GM19468 (cell line): ENCODE measurements around the gene APBB2.

ENCODE experiments used
- ATAC-seq: cut with Tn5 transposase; IDR thresholded peaks from one replicate; pipeline ENCODE4 v1.9.1; 2021; ENCODE audit warnings: mild to moderate bottlenecking, moderate library complexity, moderate number of reproducible peaks; ENCODE audit not compliant: unreplicated experiment; ENCODE audit errors: extremely low read depth

APBB2 gene

GRCh38 chr4:41216294-41217019 is 2.1 kb upstream of the APBB2 start:
- no peak for ATAC-seq

GRCh38 chr4:41215969-41216293 is 1.6 kb upstream of the APBB2 start:
- ATAC-seq, result no peak

DNA sequence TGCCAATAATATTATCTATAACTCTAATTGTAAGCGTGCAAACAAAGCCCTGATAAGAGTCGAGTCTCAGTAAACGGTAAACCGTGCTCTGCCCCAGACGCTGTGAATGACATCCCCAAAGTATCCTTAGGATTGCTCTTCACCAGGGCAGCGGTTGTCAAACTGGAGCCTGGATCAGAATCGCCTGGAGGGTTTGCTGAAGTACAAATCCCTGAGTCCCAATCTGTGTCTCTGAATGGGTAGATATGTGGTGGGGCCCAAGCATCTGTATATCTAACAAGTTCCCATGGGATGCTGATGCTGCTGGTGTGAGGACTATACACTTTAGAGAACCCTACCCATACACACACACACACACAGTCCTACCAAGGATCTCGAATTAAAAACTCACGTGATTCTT is 813 bp upstream of the APBB2 start:
- ATAC-seq, result no peak

GRCh38 chr4:41214825-41215146 is 444 bp upstream of the APBB2 start:
- no peak for ATAC-seq

DNA sequence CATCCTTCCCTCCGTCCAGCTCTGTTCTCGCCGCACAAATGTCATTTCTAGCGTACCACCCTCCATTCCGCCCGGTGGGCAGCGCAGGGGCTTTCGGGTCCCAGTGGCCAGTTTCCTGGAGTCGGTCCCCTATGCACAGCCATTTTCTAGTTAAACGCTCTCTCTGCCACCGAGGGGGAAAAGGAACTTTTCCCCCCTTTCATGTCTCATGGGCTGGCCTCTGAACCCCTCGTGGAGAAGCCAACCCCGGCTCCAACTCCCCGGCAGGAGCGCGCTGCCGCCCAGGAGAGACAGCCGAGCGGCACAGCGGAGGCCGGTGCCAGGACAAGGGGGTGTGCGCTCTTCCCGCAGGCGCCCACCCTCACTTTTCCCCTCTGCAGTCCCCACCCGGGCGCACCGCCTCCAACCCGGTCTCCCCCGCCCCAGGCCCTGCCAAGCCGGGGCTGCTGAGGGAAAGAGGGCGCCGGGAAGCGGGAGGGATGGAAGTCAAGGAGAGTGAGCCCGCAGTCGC is 662 bp downstream of the APBB2 start:
- ATAC-seq, result no peak

DNA sequence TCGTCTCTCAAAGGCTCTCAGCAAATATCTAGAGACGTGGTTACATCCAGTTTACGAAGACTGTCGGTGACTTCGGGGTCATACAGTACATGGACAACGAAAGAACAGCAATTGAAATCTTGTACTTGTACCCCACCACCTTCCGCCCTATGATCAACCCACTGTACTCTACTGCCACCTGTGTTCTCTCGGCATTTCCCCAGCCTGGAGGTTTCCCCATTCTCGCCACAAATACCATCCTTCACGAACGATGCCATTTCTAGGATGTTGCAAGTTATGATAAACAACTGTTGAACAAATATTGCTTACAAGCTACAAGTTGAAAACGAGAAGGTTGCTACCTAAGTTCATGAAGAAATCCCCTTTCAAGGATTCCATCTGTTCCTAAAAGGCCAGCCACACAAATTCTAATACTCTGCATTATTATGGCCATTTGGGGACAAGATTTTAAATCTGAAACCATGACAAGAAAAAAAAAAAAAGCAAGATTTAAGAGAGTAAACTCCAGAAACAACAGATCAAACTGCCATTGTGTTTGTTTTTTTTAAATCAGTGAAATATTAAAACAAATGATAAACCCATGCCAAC is 1.6 kb downstream of the APBB2 start:
- ATAC-seq, result no peak

DNA sequence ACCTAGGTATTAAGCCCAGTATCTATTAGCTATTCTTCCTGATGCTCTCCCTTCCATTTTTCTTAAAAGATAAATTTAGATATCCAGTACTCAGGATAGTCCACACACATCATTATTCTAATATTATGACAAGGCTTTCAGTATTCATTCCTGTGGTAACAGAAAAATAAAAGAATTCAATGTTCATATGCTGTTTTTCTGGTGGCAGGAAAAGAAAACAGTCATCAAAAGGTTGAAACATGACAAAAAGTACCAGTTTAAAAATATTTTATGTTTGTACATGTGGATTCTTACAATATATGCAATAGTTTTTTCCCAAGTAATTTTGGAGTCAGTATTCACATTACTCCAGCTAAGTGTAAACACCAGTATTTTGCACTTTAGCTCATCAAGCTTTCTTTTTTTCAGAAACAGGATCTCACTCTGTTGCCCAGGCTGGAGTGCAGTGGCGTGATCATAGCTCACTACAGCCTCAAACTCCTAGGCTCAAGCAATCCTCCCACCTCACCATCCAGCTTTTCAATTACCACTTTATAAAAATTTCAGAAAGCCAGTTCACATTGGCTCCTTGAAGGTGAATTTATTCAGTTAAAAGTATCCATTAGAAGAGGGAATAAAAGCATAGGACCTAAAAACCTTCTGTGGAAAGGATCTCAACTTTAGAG is 2.3 kb downstream of the APBB2 start:
- no peak for ATAC-seq

DNA sequence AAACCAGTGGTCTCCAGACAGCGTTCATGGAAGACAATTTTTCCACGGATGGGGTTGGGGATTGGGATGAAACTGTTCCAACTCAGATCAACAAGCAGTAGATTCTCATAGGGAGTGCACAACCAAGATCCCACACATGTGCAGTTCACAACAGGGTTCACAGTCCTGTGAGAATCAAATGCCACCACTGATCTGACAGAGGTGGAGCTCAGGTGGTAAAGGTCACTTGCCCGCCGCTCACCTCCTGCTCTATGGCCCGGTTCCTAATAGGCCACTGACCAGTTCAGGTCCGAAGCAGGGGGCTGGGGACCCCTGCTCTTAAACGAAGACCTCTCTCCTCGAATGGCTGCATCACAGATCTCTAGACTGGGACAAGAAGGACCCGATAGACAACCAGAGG is 4.4 kb downstream of the APBB2 start:
- no peak for ATAC-seq

- no peak for ATAC-seq
These were observed 5.2 kb downstream of the APBB2 start for GRCh38 chr4:41209187-41209586.

- no peak for ATAC-seq
These were observed 7.0 kb downstream of the APBB2 start for GRCh38 chr4:41207291-41207831.

DNA sequence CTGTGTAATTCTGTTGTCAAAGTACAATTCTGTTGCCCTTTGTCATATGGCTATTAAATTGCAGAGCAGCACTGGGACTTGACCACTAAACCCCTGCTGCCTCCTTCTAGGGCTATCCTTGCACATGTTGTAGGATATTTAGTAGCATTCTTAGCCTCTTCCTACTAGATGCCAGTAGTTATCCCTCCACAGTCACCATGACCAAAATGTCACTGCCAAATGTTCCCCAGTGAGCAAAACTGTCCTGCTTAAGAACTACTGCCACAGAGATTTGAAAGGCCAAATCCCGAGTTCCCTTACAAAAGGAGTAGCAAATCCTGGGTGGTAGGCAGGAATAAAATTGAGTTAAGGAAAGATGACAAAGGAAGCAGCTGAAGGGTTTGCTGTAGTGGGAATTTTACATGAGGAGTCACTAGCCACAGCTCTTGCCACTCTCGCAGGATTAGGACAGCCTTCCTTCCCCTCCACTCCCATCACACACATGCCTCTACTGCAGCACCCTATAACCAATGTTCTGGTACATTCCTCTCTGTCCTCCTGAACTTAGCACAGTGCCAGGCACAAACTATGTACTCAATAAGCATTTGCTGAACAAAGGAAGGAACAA is 8.4 kb downstream of the APBB2 start:
- ATAC-seq, result no peak

- no peak for ATAC-seq
These were observed 9.2 kb downstream of the APBB2 start for GRCh38 chr4:41205130-41205529.

DNA sequence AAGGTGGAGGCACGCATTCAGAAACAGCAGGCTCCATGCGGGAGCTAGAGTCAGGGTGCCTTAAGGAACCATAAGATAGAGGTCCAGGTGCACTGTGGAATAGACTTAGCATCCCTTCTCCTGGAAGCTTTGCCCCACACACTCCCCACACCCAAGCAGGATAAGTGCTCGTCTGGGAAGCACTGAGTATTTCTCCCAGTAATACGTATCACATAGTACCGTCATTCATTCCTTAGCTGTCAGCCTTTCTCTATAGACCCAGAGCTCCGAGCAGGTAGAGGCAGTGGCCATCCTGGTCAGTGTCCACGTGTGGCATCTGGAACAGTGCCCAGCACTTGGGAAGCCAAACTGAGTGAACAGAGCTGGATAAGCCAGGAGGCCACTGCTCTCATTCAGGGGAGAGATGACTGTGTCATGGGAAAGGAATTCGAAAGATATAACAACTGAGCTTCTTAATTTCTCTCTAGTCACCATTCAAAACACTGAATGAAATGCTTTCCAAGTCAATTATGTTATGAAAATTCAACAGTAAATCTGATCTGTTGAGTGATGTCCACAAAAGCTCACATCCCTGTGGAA is 9.9 kb downstream of the APBB2 start:
- ATAC-seq, result no peak

DNA sequence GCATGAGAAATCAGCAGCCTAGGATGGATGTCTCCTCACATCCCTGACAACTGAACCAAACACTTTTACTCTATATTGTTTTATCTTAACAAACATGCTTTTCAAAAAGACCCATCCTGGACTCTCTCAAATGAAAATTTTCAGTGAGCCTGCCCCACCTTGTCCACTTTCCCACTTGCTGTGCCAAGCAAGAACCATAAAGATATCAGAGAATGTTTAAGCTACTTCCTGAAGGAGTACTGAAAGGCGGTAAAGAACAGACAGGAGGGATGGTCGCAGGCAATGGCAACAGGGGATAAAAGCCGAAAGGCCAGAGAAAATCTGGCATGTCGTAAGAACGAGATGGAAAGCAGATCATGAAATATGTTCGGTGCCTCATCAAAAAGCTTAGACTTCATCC is 10.5 kb downstream of the APBB2 start:
- no peak for ATAC-seq

GRCh38 chr4:41202820-41203568 is 11.3 kb downstream of the APBB2 start:
- ATAC-seq, result no peak

DNA sequence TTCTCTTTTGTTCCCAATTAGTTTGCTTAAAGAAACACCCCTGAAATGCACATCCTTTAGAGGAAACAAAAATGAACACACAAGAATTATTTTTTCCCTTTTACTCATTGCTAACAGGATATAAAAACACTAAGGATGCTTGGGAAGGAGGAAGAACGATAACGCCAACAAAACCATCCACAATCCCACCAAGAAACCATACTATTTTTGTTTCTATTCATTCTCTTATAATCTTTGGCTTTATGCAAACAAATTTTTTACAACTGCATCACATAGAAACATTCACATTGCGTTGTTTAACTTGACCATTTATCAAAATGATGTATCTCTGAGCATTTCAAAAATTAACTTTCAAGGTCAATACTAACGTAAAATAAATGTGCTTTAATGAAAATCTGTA is 12.0 kb downstream of the APBB2 start:
- ATAC-seq, result no peak

- no peak for ATAC-seq
These were observed 13.8 kb downstream of the APBB2 start for GRCh38 chr4:41200486-41201017.

GRCh38 chr4:41199788-41200187 is 14.6 kb downstream of the APBB2 start:
- no peak for ATAC-seq

GRCh38 chr4:41197996-41198395 is 16.3 kb downstream of the APBB2 start:
- no peak for ATAC-seq

- no peak for ATAC-seq
These were observed 16.8 kb downstream of the APBB2 start for GRCh38 chr4:41197495-41197894.
